Measurements from ENCODE around the gene ANKRD2.
"Not testable (repeated sequence)": the region's sequence is repeated elsewhere in the genome, so short reads cannot be mapped to it uniquely, and the experiment has no call there.

The ANKRD2 gene

GRCh38 chr10:97543025-97543546 is 29.5 kb upstream of the ANKRD2 start:
- in situ Hi-C loops (cut with MboI; ENCODE audit: low pct_unique_long_range_greater_than_20kb, low sequenced_read_pairs) = no loop called here
- peak; percentile 56 for DNase-seq

- no peak for DNase-seq
- in situ Hi-C loops (cut with MboI; ENCODE audit: low pct_unique_long_range_greater_than_20kb, low sequenced_read_pairs) = no loop called here
These were observed 25.9 kb upstream of the ANKRD2 start for GRCh38 chr10:97546456-97547270.

GRCh38 chr10:97547271-97547600 is 25.3 kb upstream of the ANKRD2 start:
- in situ Hi-C loops (cut with MboI; ENCODE audit: low pct_unique_long_range_greater_than_20kb, low sequenced_read_pairs) = no loop called here
- DNase-seq = no peak

GRCh38 chr10:97547962-97548361 is 24.6 kb upstream of the ANKRD2 start:
- no peak for DNase-seq
- in situ Hi-C loops (cut with MboI; ENCODE audit: low pct_unique_long_range_greater_than_20kb, low sequenced_read_pairs) = no loop called here

- DNase-seq = no peak
- in situ Hi-C loops (cut with MboI; ENCODE audit: low pct_unique_long_range_greater_than_20kb, low sequenced_read_pairs) = no loop called here
These were observed 23.6 kb upstream of the ANKRD2 start for GRCh38 chr10:97548828-97549455.

DNA sequence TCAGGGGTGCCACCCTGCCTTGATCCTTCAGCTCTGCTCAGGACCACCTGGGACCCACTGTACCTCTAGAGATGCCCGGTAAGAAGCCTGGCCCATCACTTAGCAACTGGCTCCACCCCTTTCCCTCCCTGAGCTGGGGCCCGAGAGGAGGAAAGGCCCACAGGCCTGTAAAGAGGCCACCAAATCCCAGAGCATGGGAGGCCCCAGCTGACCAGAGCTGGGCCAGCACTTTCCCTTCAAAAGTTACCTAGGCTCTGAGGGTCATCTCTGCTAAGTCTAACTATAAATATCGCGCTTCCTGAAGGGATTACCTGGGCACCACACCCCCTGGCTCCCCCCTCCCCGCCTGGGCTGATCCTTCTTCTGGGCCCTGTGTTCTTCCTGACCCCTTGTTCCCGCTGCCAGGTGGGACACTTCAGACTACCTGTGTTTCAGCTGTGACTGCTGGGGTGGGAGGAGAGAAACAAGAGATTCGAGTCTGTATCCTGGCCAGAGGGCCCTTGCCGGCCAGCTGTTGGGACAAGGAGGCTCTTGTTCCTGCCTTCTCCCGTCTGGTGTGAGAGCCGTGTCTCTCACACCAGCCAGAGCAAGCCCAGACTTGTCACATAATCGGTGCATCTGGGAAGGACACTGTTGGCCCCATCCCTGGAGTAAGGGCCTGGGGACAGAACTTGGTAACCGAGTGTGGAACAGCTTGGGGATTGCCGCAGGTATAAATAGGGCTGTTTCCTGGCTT is 22.8 kb upstream of the ANKRD2 start:
- no peak for DNase-seq
- in situ Hi-C loops (cut with MboI; ENCODE audit: low pct_unique_long_range_greater_than_20kb, low sequenced_read_pairs) = no loop called here

DNA sequence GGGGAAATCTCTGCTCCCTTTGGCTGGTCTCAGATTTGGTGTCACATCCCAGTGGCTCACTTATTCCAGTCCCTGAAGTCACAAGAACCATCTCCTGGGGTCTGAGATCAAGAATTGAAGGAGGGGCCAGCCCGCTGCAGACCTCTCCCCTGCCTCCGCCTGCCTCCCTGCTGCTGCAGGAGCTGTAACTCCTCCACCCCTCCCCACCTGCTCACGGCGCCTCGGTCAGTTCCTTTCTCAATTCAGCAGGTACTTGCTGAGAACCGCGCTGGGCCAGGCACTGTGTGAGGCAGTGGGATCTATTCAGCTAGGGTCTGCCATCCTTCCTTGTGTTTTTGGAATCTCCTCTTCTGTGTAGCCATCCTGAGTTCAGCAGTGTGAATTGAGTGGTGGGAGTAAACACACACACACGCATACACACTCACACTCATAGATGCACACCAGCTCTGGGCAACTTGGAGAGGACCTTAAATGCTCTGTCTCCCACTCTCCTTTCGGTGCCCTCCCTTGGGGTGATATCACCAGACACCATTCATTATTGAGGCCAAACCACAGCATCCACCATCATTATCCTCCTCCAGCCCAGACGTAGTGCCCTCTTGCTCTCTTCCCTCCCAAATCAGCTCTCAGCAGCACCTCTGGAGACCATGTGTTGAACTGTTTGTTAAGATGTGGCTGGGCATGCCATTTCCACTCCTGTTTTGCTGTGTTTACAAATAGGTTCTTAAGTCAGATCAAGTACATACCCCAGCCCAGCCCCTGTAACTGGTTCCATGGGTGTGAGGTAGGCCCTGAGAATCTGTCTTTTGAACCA is 22.0 kb upstream of the ANKRD2 start:
- DNase-seq = no peak
- in situ Hi-C loops (cut with MboI; ENCODE audit: low pct_unique_long_range_greater_than_20kb, low sequenced_read_pairs) = no loop called here

- no peak for DNase-seq
- in situ Hi-C loops (cut with MboI; ENCODE audit: low pct_unique_long_range_greater_than_20kb, low sequenced_read_pairs) = no loop called here
These were observed 21.3 kb upstream of the ANKRD2 start for GRCh38 chr10:97551271-97551670.

DNA sequence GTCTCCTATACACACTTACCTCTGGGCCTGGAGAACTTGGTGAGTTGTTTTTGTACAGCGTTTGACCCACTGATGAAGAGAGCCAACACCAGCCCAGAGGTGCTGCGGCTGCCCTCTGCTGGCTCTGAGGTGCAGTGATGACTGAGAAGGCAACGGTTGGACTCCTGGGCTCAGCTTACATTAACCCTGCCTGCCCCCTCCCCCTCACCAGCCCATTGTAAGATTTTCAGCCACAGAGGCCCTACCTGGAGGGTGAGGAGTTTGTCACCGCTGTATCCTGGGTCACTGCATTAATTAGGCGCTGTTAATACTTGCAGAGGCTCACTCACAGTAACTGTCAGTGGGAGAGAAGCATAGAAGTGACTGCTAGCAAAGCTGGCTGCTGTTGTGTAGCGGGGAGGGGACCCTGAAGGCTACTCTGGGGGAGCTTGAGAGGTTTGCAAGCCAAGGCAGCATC is 19.0 kb upstream of the ANKRD2 start:
- DNase-seq = peak; percentile 77
- in situ Hi-C loops (cut with MboI; ENCODE audit: low pct_unique_long_range_greater_than_20kb, low sequenced_read_pairs) = no loop called here

GRCh38 chr10:97554336-97554735 is 18.2 kb upstream of the ANKRD2 start:
- DNase-seq; in situ Hi-C loops (cut with MboI; ENCODE audit: low pct_unique_long_range_greater_than_20kb, low sequenced_read_pairs): not testable (repeated sequence)

GRCh38 chr10:97555541-97555940 is 17.0 kb upstream of the ANKRD2 start:
- DNase-seq; in situ Hi-C loops (cut with MboI; ENCODE audit: low pct_unique_long_range_greater_than_20kb, low sequenced_read_pairs): not testable (repeated sequence)

DNA sequence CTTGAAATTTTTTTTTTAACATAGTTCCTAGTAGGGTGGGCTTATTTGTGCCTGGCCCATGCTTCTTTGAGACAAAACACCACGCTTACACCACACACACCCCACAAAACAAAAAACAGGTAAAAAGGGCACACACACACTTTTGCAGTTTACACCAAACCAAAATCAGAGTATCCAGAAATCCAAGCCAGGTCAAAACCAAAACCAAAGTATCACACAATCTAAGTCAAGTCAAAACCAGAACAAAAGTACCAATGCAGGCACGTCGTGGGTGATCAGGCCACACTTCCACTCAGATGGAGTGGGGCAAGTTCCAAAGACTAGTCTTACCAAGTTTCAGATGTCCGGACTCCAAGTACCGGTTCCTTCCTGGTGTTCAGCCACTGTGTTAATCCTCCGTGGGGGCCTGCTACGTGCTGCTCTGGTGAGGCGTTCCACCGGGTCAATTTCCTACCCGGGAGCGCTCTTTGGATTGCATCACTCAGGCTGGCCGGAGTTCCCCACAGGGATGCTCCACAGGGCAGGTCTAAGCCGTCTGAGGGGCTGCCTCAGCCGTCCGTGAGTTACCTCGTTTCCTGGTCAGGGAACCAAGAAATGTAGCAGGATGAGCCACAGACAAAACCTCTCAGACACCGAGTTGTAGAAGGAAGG is 11.7 kb upstream of the ANKRD2 start:
- DNase-seq; in situ Hi-C loops (cut with MboI; ENCODE audit: low pct_unique_long_range_greater_than_20kb, low sequenced_read_pairs): not testable (repeated sequence)

DNA sequence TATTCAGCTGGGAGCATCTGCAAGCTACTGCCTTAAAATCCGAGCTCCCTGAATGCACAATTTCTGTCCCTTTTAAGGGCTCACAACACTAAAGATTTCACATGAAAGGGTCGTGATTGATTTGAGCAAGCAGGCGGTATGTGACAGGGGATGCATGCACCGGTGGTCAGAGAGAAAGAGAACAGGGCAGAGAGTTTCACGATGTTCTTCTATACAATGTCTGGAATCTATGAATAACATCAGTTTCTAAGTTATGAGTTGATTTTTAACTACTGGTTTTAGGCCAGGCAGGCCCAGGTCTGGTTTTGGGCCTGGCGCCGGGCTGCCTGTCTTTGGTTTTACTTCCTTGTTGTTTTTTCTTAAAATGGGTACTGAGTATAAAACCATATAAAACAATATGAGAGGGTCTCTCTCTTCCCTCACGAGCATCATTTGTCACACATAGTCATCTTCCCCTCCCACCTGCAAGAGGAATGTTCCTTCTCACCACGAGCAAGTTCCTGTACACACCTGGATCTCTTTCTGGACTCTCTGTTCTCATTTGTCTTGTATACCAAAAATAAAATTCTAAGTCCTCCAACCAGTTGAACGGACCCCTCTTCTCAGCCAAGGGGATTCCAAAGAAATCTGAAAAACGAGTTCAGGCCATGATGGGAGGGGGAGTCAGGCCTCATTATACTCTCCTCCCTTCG is 11.0 kb upstream of the ANKRD2 start:
- in situ Hi-C loops (cut with MboI; ENCODE audit: low pct_unique_long_range_greater_than_20kb, low sequenced_read_pairs); DNase-seq: not testable (repeated sequence)

DNA sequence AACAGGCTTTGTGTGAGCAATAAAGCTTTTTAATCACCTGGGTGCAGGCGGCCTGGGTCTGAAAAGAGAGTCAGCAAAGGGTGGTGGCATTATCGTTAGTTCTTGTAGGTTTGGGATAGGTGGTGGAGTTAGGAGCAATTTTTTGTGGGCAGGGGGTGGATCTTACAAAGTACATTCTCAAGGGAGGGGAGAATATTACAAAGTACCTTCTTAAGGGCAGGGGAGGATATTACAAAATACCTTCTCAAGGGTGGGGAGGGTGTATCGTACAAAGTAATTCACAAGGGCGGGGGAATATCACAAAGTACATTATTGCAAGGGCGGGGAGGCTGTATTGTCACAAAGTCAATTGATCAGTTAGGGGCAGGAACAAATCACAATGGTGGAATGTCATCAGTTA is 10.2 kb upstream of the ANKRD2 start:
- in situ Hi-C loops (cut with MboI; ENCODE audit: low pct_unique_long_range_greater_than_20kb, low sequenced_read_pairs); DNase-seq: not testable (repeated sequence)

DNA sequence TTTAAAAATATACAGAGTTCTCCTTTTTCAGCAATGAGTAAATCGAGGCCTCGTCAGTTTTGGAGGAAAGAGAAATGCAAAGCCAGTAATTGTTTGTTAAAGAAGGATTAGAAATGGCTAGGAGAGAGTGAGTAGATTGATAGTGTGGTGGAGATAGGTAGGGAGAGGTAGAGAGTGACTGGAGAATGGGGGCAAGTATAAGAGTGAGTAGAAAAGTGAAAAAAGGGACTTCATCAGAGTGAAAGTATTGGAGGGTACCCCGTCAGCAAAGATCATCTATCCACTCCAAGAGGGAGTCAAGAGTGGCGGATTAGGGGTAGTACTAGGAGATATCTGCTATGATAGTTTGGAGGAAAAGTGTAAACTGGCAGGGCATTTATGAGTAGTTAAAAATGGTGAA is 9.2 kb upstream of the ANKRD2 start:
- in situ Hi-C loops (cut with MboI; ENCODE audit: low pct_unique_long_range_greater_than_20kb, low sequenced_read_pairs) = no loop called here
- DNase-seq = no peak

- no peak for DNase-seq
- in situ Hi-C loops (cut with MboI; ENCODE audit: low pct_unique_long_range_greater_than_20kb, low sequenced_read_pairs) = no loop called here
These were observed 7.8 kb upstream of the ANKRD2 start for GRCh38 chr10:97564776-97565175.

GRCh38 chr10:97566336-97566996 is 6.1 kb upstream of the ANKRD2 start:
- in situ Hi-C loops (cut with MboI; ENCODE audit: low pct_unique_long_range_greater_than_20kb, low sequenced_read_pairs) = no loop called here
- no peak for DNase-seq

DNA sequence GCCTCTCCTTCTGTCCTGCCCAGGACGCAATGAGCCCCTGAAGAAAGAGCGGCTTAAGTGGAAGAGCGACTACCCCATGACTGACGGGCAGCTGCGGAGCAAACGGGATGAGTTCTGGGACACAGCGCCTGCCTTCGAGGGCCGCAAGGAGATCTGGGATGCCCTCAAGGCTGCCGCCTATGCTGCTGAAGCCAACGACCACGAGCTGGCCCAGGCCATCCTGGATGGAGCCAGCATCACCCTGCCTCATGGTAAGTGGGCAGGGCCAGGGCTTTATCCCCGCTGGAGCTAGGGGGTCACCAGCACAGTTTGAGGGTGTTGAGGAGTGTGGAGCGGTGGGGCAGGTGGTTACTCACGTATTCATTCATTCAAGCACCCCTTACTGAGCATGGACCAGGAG is 4.7 kb upstream of the ANKRD2 start:
- in situ Hi-C loops (cut with MboI; ENCODE audit: low pct_unique_long_range_greater_than_20kb, low sequenced_read_pairs) = no loop called here

More for the DNA sequence above, 4.7 kb upstream of the ANKRD2 start:
- no peak for DNase-seq
